Lower lobe of right lung (tissue), 2 donors: ENCODE data around the gene DENND2D. TPM values are rescaled to one million over a fixed set of nuclear protein-coding genes. Genes with fewer than 3 reads are reported as not detected.

Source experiments
- ATAC-seq, 2 donors: fragments of 200-7000 bp; cut with Tn5 transposase; one replicate each; pipeline ENCODE4 v1.9.1; 2020 to 2022; ENCODE audit warnings: mild to moderate bottlenecking in 2 of 2, moderate library complexity in 2 of 2
- DNase-seq: peaks from one replicate; pipeline ENCODE4 v3.0.0-alpha.2; 2020
- H3K27ac ChIP-seq: fragments of 200-600 bp; one replicate; pipeline ENCODE4 v1.8.0; 2022
- H3K27me3 ChIP-seq: fragments of 200-600 bp; one replicate; pipeline ENCODE4 v1.8.0; 2022; ENCODE audit warnings: low read depth
- H3K36me3 ChIP-seq: fragments of 200-600 bp; one replicate; pipeline ENCODE4 v1.8.0; 2022; ENCODE audit warnings: mild to moderate bottlenecking
- H3K4me1 ChIP-seq: fragments of 200-600 bp; one replicate; pipeline ENCODE4 v1.8.0; 2022
- H3K4me3 ChIP-seq: fragments of 200-600 bp; one replicate; pipeline ENCODE4 v1.8.0; 2022; ENCODE audit warnings: mild to moderate bottlenecking
- H3K9me3 ChIP-seq: fragments of 200-600 bp; one replicate; pipeline ENCODE4 v1.8.0; 2022
- CTCF ChIP-seq: fragments of 200-600 bp; IDR thresholded peaks from one replicate; pipeline ENCODE4 v1.8.0; 2022; ENCODE audit warnings: antibody characterized with exemption, mild to moderate bottlenecking
- intact Hi-C: fragments of 100-400 bp; cut with DNase I; formaldehyde crosslinking; loops from one replicate; pipeline ENCODE4 v1.11.0; 2022
- total RNA-seq: library from RNA; stranded (reverse); fragmentation: NEBNext Ultra II Directional; extraction: Animal tissue kit (Norgen Biotek cat#: 25700); gene quantifications from one replicate; pipeline ENCODE4 v1.2.1, GENCODE V29; 2021
- donor health status: DM: no; HTN: yes; CAD: no; lungs with severe emphysema.

The DENND2D gene
- total RNA-seq, 1 donor from 2014 or later, result 113 TPM

GRCh38 chr1:111141245-111142220, 58.9 kb downstream of the DENND2D start:
- ATAC-seq (no peak), DNase-seq (no peak)
- Histone ChIP-seq H3K4me1 (peaks cover 54% of the 10 kb centered on the region), H3K27me3 (no peaks in the 10 kb centered on the region), H3K4me3 (peak overlapping the region; percentile 79), H3K9me3 (no peaks in the 10 kb centered on the region), H3K27ac (peak overlapping the region; percentile 33), H3K36me3 (peaks cover 22% of the 10 kb centered on the region)
- intact Hi-C loops, result no loop called here
- no peak for TF ChIP-seq CTCF

- ATAC-seq (no peak), DNase-seq (no peak)
- intact Hi-C loops, result no loop called here
- no peak for TF ChIP-seq CTCF
- Histone ChIP-seq H3K9me3 (no peaks in the 10 kb centered on the region), H3K36me3 (peaks cover 26% of the 10 kb centered on the region), H3K4me1 (peaks cover 45% of the 10 kb centered on the region), H3K27ac (peak overlapping the region; percentile 93), H3K27me3 (no peaks in the 10 kb centered on the region), H3K4me3 (peak overlapping the region; percentile 79)
Observed at GRCh38 chr1:111140680-111140967, 59.8 kb downstream of the DENND2D start.

- ATAC-seq (peak; percentile 98 to 99), DNase-seq (peak; percentile 97)
- peaks cover 43% of the 10 kb centered on the region for H3K4me1 ChIP-seq
- peaks cover 27% of the 10 kb centered on the region for H3K36me3 ChIP-seq
- no peaks in the 10 kb centered on the region for H3K27me3 ChIP-seq
- intact Hi-C loops, result no loop called here
- no peak for TF ChIP-seq CTCF
- peak within 1 kb of the TSS; percentile 79 for H3K4me3 ChIP-seq
- H3K27ac ChIP-seq, result peak within 1 kb of the TSS; percentile 93
- H3K9me3 ChIP-seq, result no peaks in the 10 kb centered on the region
Observed at GRCh38 chr1:111139956-111140679, 60.3 kb downstream of the DENND2D start, which contains the start of the genes CEPT1 and DRAM2. Gene CEPT1, plus strand, starts transcription at chr1:111140223. Its CDS starts 7,492 bp downstream, at chr1:111147715. Gene DRAM2, minus strand, starts transcription at chr1:111140093. Its CDS starts 8,539 bp downstream, at chr1:111131554.

GRCh38 chr1:111139324-111139955, 61.0 kb downstream of the DENND2D start:
- DNase-seq (no peak), ATAC-seq (peak; percentile 67 to 70)
- intact Hi-C loops, result no loop called here
- H3K4me1 ChIP-seq, result peaks cover 43% of the 10 kb centered on the region
- H3K27me3 ChIP-seq, result no peaks in the 10 kb centered on the region
- TF ChIP-seq CTCF, result no peak
- H3K36me3 ChIP-seq, result peaks cover 26% of the 10 kb centered on the region
- H3K4me3 ChIP-seq, result peak overlapping the region; percentile 79
- H3K27ac ChIP-seq, result peak overlapping the region; percentile 93
- no peaks in the 10 kb centered on the region for H3K9me3 ChIP-seq

Other genes with a start within 250 kb of the DENND2D start
- gene LRIF1, start 236.7 kb downstream of the DENND2D start, total RNA-seq, result 8.8 TPM
- gene DRAM2, start 60.6 kb downstream of the DENND2D start, total RNA-seq, result 73.9 TPM
- gene CEPT1, start 60.4 kb downstream of the DENND2D start, total RNA-seq, result 53.4 TPM
- gene CHI3L2, start 27.1 kb upstream of the DENND2D start, total RNA-seq, result 31.2 TPM
- gene CHIA, start 90.2 kb upstream of the DENND2D start, total RNA-seq, result 10.9 TPM
- gene OVGP1, start 227.1 kb upstream of the DENND2D start, total RNA-seq, result 1.1 TPM
- 15.1 TPM for gene WDR77, start 248.6 kb upstream of the DENND2D start, total RNA-seq
- 157 TPM for gene ATP5PB, start 248.8 kb upstream of the DENND2D start, total RNA-seq